Activated CD4-positive, alpha-beta T cell treated with anti-CD3 and anti-CD28 coated beads, Interleukin-2, amount 50 U/mL, for 1 hour (primary cell): ENCODE measurements around the gene BRSK1.

Source experiments
- DNase-seq: peaks from one replicate; pipeline ENCODE4 v3.0.0-alpha.2; 2020

The BRSK1 gene

DNA sequence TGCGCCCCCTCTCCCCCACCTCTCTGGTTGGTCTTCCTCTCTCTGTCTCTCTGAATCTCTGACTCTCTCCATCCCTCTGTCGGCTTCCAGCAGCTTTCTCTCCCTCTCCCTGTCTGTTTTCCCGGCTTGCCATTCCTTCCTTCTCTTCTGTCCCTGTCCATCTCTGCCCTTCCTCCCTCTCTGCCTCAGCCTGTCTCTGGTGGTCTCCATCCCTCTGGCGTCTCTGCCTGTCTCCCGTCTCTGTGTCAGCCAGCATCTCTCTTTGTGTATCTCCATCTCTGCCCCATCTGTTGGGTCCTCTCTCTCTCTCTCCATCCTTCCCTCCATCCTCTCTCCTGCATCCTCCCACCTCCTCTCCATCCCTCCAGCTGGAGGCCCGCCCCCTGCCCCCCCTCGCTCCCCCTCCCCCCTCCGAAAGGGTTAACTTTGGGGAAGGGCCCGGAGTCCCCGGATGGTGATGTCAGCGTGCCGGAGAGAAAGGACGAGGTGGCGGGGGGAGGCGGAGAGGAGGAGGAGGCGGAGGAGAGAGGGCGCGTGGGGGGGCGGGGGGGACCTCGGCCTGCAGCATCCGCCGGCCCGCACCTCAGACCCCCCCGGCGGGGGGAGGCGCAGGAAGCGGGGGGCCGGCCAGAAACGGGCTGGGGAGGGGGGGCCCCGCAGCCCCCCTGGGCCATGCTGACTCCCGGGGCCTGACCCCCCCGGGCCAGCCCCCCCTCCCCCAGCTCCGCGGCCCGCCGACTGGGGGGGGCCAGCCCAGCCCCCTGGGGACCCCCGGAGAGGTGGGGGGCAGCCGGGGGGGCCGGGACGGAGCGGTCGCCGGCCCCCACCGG lies at the start of gene BRSK1:
BRSK1 (plus strand) TSS at position 450 of the 830 bp plus-strand sequence. CDS start 446 bp downstream, outside the sequence.
- DNase-seq: peak; percentile 48

DNA sequence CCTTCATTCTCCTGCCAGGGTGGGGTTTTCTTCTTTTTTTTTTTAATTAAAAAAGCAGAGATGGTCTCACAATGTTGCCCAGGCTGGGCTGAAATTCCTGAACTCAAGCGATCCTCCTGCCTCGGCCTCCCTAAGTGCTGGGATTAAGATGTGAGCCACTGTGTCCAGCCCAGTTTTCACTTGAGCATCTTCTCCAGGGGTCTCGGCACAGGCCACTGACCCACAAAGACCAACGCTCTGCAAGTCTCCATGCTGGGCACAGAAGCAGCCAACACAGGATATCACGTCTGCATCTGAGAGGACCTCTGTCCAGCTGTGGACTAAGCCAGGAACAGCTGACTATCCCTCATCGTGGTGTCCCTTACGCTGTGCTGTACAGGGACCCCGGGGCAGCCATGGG lies 45.8 kb upstream of the BRSK1 start:
- no peak for DNase-seq

DNA sequence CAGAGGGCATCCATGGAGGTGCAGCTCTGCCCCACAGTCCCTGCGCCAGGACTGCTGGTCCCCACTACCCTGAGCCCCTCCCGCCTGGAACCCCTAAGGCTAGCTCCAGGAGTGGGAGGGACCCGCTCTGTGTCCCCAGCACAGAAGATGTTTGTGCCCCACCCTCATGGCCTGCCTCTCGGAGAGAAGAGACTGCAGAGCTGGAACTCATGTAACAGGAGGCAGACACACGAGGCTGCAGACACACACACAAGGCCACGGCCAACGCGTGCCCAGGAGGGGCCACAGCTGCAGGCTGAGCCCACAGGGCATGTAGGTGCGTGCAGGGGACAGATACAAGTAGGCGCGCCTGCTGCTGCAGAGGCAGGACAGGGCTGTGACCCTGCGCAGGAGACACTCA lies 44.8 kb upstream of the BRSK1 start:
- DNase-seq: no peak

DNA sequence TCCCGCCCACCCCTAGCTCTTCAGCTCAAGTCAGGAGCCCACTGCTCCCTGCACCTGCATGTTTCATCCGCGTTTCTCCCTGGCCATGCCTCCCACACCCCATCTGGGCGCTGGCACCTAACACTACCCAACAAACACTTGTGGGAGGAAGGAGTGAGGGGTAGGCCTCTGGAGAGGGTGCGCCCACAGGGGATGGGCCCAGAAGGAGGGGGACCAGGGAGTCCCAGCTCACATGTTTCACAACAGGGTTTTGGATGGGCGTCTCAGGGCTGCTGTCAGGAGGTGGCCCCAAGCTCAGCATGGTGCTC lies 43.1 kb upstream of the BRSK1 start:
- no peak for DNase-seq

DNA sequence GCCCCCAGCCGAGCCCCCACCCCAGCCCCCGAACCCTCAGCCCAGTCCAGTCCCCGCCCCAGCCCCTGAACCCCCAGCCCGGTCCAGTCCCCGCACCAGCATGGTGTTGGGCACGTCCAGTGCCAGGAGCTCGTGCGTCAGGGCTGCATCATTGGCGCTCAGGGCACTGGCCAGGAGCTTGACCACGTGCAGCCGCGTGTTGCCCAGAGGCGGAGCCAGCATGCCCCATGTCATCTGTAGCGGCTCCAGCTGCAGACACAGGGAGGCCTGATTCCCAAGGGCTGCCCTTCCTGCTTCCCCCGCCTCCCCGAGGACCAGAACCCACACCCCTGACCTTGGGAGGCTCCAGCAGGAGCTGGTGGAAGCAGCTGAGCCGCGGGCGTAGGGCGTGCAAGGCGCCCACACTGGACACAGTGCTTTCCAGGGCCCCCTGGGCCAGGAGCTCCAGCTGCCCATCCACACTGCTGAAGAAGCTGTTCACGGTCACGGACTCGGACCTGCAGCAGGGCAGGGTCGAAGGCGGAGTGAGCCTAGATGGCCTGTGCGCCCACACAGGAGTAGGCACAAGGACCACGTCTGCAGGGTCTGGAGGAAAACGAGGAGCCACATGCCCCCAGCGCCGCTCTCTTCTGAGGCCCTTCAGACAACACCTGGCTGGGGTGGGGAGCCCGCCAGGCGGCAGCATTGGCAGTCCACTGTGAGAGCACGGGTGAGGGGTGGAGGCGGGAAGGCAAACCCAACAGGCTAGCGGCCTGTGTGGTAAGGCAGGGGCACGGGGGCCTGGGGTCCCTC lies 42.5 kb upstream of the BRSK1 start:
- no peak for DNase-seq

DNA sequence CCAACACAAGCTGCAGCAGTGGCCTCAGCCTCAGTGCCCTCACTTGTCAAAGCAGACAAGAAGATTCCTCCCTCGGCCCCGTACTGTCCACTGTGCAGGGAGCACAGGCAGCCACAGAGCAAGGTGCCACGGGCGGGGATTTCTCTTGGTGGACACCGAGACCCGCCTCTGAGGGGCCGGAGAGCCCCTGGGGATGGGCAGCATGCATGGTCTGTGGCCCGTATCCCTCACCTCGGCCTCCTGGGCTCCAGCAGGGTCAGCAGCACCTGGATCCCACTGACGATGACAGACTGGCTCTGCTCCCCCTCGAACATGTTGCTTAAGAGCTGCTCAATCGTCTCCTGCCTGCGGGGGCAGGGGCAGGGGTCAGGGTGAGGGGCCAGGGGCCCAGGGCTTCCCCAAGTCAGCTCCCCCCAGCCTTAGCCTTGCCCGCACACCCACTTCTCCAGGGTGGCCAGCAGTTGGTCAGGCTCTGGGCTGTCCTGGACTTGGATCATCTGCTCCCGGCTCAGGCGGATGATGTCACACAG lies 41.8 kb upstream of the BRSK1 start:
- DNase-seq: no peak

DNA sequence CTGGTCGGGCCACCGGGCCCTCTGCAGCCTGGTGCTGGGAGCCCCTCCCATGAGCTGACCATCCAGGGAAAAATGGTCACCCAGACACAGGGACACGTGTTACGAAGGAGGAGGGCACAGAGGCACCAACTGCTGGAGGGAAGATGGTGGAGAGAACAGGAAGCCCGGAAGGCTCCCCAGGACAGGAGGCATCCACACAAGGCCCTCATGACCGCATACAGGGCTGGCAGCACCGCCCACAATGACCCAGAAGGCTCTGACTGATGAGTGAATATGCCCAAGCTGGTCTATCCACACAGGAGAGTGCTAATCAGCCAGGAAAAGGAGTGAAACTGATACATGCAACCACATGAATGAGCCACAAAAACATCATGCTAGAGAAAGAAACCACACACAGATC lies 41.3 kb upstream of the BRSK1 start:
- no peak for DNase-seq

DNA sequence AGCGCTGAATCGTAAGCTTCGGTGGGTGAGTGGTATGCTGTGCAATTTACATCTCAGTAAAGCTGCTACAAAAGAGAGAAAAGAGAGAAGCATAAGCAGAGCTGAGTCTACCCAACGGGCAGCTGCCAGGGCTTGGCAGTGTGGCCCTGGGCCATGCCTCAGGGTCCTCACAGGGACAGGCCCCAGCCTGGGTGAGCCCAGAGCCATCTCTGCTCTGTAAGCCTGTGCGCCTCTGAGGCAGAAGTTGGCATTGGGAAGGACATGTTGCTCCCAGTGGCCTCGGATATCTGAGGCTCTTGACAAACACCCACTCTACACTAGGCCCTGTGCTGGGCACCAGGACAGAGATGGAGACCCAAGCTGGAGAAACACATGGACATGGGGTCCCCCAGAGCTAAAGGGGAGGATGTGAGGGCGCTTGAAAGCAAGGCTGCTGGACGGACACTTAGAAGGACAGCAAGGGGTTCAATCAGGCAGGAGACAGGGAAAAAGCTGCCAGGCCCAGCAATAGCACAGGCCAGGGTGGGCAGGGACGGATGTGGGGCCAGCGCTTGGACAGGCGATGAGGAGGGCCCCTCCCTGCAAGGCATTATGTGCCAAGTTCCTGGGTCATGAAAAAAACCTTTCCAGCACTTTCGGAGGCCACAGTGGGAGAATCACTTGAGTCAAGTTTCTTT lies 39.7 kb upstream of the BRSK1 start:
- no peak for DNase-seq

DNA sequence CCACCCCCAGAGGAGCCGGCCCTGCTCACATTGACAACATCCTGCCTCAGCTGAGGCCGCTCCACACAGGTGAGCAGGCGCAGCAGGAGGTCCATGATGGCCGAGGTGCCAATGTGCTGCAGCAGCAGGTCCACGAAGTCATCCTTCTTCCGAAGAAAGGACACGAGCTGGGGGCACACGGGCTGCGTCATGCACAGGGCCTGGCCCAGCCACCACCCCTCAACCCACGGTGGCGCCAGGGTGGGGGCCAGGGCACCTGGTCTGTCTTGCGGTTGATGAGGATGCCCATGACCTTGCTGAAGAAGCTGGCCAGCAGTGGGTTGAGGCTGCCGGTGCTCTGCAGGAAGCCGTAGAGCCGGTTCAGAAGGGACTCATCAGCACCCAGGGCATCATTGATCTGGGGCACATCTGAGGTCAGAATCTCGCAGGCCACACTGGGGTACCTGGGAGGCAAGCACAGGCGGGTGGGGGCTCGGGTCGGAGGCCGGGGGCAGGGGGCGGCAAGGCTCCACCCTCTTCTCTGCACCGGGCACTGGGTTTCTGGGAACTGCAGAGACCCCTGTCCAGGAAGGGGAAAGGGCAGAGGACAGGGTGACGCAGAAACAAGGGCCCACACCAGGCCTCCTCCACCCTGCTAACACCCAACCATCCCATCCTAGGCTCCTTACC lies 38.4 kb upstream of the BRSK1 start:
- DNase-seq: no peak

DNA sequence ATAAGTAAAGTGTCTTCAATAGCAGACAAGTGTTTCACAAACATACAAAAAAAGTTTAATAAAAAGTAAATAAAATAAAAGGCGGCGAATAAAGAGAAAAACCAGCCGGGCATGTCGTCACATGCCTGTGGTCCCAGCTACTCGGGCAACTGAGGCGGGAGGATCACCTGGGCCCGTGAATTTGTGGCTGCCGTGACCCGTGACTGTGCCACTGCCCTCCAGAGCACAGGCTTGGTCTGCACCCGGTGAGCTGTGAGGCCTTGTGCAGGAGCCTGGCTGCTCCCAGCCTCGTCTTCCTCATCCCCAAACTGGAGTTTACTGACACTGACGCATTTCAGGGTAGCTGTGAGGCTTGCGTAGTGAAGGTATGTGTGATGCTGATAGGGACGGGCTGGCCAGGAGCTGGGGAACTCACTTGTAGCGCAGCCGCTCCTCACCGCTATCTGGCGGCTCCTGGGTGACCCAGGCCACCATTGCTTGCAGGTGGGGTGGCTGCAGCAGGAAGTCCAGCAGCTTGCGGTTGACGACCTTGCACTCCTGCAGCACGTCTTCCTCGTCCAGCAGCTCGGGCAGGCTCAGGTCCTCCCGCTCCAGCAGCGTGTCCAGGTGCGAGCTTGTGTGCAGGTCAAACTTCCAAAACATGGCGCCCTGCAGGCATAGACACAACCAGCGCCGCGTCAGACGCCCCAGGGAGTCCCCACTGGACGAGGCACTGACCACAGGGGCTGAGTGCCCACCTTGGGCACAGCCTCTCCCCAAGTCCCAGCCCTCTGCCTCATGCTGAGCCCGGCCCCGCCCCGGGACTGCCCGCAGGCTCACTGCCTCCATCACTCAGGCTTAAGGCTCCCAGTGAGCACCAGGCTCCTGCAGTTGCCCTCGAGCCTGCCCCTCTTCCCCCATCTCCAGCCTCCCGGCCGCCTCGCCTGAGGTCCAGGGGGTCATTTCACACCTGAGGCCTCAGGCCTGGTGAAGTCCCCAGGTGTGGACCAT lies 37.0 kb upstream of the BRSK1 start:
- DNase-seq: no peak

DNA sequence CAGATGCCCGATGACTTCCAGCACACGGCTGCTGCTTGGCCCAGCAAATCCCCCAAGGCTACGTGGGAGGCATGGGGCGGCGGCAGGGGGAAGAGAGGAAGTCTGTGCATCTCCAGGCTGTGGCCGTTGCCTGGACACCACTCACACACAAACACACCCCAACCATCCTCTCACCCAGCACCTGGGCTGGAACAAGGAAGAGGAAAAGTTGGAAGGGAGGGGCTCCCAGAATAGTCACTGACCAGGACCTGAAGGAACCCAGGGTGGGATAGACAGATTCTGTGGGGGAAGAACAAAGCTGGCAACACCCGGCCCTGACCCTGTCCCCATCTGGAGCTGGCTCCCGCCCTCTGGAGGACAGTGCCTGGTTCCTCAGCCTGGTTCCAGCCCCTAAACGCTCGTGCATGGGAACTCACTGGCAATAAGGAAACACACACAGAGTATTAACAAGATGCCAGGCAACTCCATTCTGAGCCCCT lies 36.1 kb upstream of the BRSK1 start:
- DNase-seq: no peak

DNA sequence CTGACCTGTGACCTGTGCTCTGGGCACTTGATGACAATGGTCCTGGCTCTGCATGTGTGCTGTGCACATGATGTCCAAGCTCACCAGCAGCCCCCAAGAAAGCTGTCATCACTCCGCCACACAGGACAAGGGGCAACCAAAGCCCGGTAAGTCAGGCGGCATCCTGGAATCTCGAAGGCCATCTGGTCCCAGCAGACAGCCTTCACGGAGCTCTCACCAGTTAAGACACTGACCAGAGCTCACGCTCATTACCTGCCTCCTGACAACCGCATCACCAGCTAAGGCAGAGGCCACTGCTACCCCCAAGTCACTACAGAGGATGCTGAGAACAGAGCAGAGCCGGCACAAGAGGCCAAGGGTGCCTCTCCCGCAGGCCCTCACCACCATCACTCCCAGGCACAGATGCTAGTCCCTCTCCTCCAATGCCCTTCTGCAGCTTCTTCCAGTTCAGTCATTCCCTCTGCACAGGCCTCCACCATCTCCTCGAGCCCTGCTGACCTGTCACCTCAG lies 35.6 kb upstream of the BRSK1 start:
- DNase-seq: no peak

DNA sequence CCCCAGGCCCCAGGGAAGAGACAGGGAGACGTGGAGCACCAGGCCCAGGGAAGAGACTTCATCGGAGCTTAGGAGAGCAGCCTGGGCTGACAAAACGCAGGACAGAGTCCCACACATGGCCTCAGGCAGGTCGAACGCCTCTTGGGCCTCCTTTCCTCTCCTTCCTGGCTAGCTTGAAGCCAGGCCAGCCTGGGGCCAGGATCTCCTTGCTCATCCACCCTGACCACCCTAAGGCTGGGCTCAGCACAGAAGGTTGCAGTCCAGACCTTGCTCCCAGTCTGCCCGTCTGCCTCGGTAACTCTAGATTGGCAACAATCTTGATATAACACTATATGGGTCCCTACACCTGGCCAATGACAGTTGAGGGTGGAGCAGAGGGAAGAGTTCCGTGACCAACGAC lies 35.1 kb upstream of the BRSK1 start:
- DNase-seq: no peak

DNA sequence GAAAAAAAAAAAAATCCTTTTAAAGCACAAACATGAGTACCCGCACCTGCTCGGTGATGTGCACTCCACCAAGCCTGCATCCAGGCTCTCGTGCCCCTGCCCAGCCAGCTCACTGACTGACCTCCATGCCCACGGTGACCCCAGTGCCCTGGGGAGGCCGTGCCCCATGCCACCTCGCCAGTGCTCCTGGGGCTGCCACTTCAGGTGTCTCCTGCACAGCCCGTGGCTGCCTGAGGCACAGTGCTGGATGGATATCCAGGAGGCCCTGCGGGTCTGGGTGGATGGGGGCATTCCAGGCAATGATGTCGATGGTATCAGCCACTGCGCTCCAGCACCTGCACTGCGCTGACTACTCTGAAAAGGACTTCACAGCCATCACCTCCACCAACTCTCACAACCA lies 34.0 kb upstream of the BRSK1 start:
- DNase-seq: no peak

DNA sequence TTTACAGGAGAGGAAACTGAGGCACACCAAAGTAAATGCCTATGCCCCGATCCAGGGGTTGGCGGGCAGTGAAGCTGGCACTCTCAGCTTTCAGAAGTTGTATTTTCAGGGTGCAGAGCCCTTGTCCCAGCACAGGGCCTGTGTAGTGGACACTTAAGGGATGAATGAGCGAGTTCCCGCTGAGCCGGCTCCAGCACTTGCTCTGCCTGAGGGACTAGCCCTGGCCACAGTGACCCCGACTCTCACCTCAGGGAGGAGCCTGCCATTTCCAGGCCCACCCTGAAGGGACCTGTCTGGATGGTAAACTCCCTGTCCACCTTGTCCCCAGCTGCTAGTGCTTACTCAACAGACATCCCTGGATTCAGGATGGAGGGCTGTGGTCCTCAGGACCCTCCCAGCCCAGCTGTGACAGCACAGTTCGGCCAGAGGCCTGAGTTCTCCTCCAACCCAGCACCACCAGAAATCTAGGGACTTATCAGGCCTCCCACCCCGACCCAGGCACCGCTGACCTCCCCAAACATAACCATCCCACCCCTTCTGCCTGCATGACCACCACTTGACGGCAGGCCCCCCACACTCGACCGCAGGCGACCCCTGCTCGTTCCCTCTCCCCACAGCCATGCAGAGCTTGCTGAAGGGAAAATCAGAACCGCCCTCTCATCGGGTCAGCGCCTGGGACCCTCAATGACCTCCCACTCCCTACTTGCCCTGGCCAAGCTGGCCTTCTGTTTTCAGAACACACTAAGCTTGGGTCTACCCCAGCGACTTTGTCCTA lies 33.3 kb upstream of the BRSK1 start:
- DNase-seq: no peak

DNA sequence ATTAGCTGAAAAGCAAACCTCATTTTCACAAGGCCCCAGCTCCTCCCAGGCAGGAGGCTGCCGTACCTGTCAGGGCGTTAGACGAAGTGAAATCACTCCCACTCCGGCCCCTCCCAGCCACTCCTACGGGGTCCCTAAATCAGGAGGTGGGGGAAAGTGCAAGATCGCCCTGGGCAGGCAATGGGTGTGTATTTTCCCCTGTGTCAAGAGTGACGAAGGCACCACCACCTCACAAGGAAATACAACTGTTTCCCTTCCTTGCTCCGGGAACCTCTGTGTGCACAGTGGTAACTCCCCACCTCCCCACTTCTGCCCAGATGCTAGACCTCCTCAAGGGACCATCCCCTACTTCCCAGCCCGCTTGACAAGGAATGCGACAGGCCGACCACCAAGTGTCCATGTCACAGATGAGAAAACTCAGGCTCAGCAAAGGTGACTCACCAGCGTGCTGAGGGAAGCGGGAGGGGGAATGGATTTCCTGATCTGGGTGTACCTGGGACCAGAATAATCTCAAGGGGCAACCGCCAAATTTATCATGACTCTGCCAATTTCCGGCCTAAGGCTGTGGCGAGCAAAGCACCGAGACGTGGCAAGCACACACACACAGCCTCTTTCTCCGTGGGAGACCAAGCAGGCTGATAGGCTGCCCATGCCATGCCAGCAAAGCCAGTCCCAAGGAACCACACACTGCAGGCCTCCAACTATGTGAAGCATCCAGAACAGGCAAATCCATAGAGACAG lies 32.3 kb upstream of the BRSK1 start:
- peak; percentile 38 for DNase-seq

DNA sequence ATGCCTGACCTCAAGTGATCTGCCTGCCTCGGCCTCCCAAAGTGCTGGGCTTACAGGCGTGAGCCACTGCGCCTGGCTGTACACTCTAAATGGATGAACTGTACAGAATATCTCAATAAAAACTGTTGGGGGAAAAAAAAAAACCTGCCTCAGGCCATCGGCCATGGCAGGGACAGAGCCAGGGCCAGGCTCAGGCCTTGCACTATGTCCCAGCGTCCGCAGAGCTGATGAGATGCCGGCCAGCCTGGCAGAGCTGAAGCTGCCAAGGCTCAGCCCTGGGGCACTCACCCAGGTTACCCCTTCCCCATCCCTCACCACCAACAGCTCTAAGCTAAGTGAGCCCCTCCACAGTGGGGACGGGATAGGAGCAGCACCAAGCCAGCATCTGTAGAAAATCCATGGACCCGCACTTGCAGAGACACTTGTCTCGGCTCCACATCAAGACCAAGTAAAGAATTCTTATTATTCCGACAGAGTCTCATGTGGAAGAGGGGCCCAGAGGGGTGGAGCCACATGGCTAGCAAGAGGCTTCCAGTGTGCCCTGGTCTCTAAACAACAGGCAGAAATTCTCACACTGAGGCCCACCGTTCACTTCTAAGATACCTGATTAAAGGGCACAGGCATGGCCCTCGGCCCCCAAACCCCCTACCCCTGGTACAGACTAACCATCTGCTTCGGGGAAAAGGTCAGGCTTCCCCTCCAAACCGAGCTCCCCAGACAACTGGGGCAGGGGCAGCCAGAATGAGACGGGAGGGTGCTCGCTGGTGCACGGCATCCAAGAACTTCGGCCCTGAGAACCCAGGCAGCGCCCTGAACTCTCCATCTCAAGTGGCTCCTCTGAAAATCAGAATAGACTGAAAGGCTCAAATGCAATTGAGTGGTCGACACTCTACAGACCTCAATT lies 30.8 kb upstream of the BRSK1 start:
- DNase-seq: no peak

DNA sequence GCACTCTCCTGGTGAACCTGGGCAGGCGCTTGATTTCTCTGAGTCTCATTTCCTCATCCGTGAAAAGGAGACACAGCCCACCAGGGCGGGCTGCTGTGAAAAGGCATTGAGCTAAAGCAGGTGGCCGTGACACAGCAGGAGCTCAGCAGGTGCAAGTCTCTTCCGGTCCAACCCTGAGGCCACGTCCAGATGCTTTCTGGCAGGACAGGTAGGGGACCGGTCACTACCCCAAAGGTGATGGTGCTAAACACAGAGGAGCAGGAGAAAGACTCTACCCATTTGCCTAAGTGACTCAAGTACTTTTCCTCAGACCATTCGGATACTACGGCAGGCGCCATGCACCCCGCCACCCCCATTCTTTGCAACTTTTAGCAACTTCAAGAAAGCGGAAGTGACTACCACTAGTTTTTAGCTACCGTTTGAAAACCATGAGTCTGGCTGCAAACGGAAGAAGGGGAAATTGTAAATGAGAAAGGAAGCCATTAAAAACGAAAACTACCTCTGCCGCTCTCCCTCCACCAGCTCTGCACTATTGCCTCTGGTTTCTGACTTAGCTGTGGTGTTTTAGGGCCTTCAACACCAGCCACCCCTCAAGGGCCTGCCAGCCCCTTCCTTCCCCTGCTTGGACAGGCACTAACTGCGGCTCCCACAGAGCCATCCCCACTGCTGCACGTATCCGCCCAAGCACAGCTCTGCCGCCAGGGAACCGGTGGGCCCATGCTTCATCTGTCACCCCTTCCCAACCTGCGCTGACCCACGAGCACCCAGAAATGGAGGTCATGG lies 29.8 kb upstream of the BRSK1 start:
- peak; percentile 56 for DNase-seq
